CD4-positive, alpha-beta T cell treated with Interleukin-4 for 4 hours (primary cell): ENCODE results near the gene ADAT3.
"Not testable (repeated sequence)": the region's sequence is repeated elsewhere in the genome, so short reads cannot be mapped to it uniquely, and the experiment has no call there.

Source experiments
- DNase-seq: peaks from one replicate; pipeline ENCODE4 v3.0.0-alpha.2; 2020

Gene ADAT3

GRCh38 chr19:1867349-1867724, 37.9 kb upstream of the ADAT3 start:
- DNase-seq, result no peak

DNA sequence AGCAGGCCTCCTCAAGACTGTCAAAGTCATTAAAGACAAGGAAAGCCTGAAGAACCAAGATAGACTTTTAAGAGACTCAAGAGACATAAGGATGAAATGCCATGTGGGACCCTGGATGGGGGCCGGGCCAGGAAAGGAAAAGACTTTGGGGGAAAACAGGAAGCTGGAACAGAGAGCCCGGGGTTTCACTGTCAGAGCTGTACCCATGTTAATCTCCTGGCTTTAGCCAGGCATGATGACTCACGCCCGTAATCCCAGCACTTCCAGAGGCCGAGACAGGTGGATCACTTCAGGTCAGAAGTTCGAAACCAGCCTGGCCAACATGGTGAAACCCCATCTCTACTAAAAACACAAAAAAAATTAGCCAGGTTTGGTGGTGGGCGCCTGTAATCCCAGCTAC, 36.2 kb upstream of the ADAT3 start:
- DNase-seq, result no peak

- no peak for DNase-seq
Observed at GRCh38 chr19:1871140-1871597, 34.0 kb upstream of the ADAT3 start.

DNA sequence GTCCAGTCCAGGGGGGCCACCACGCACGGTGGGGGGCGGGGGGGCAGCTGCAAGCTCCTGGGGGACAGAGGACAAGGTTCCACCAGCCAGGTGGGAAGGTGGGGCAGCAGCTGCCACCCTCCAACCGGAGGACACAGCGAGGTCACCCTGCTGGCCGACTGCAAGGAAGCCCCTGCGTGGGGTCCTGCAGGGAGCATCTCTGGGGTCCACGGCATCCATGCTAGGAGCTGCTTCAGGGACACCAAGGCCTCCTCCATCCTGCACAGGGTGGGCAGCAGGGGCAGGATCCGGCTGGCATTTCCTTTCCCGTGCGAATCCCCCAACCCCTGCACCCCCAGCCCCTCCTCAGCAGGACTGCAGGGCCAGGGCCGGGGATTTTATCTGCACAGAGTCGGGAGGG, 33.6 kb upstream of the ADAT3 start:
- no peak for DNase-seq

DNA sequence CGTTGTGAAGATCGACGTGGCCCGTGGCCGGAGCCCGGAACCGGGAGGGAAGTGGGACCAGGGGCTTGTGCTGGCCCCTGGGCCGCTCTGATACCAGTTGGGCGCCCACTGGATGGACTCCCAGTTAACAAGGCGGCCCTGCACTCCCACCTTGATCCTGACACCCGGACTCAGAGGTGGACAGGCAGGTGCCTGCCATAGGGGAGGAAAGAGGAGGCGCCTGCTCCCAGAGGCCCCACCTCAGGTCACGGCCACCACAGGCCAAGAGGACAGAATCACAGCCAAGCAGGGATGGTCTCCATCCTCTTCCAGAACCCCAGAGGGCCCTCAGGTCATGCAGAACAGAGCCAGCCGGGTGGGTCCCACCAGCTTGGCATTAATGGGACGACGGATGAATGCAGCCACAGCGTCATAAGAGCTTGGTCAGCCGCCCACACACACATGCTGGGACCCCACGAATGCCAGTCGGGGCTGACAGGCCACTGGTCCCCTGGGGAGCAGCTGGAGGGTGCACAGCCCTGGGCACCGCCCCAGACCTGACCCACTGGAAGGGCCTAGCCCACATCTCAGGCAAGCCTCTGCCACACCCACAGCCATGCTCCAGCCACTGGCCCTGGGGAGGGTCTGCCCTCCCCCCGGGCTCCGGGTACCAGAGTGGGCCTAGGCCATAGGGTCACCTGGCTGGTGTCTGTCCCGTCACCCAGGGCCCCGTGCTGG, 32.2 kb upstream of the ADAT3 start:
- DNase-seq, result no peak

DNA sequence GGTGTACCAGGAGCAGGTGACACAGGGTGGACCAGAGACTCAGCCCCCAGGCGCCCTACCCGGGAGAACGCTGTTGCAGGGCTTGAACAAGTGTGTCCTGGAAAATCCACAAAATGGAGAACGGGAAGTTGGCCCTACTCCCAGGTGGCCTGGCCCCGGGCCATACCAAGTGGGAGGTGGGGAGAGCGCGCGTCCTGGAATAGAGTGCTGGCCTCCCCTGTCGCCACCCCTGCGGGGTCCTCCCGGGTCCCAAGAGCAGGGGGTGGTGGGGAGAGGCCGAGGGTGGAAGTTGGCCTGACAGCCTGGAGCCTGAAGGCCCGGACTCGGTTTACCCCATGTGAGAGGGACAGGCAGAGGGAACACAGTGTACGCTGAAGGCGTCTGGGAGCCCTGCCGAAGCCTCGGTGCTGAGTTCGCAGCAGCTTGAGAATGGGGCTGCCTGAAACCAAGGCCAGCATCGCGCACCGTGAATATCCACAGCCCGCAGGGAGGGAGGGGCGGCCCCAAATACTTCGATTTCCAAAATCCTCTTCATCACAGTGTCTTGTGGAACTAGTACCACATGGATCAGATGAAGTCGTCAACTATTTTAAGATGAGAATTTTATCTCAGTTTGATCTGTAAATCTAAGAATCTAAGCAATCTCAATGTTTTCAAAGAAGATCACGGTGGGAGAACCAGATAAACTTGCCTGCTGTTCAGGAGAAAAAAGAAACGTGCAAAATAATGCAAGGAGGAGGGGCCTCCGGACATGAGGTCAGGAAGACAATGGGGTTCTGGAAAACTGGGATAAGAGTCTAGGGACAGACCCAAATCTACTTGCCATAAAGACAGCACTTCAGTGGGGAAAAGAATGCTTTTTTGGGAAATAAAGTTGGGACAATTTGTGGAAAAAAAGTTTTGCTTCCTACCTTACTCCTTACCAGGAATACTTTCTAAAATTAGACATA, 31.4 kb upstream of the ADAT3 start:
- DNase-seq, result no peak

DNA sequence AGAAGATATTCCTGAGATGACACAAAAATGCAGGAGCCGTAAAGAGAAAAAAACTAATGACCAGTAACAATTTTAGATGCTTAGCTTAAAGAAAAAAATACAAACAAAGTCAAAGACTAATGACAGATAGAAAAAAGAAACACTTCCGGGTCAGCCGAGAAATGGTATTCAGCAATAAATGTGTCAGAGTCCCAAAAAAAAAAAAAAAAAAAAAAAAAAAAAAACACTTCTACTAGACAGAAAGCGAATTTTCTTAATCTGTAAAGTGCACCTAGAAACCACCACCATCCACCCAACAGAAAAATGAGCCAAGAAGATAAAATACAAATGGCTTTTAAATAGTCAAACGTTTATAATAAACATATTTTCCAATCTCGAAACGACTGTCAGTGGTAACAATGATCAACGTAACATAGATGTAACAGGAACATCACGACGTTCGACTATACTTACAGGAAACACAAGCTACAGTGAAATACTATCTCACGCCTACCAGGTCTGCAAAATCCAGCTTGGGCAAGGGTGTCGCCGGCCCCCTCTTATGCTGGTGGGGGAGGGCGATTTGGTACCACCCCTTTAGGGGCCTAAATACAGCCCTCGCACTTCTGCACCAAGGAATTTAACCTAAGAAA, 30.5 kb upstream of the ADAT3 start:
- peak; percentile 54 for DNase-seq

DNA sequence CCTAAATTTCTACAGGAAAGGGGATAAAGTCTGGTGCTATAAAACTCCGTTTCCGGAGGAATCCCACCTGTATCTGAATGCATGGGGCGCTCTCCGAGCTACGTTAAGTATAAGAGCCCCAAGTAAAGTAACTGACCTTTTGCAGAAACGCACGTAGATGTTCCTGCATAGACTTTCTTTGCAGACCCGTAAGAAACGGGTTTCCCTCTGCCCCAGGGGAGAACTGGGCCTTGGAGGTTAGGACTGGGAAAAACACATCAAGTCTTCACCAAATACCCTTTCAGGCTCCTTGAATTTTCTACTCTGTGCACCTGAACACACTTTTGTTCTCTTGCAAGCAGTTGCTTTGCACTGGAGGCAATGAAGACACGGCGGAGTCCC, 29.9 kb upstream of the ADAT3 start:
- not testable (repeated sequence) for DNase-seq

- peak; percentile 80 for DNase-seq
Observed at GRCh38 chr19:1875646-1876495, 29.3 kb upstream of the ADAT3 start.

DNA sequence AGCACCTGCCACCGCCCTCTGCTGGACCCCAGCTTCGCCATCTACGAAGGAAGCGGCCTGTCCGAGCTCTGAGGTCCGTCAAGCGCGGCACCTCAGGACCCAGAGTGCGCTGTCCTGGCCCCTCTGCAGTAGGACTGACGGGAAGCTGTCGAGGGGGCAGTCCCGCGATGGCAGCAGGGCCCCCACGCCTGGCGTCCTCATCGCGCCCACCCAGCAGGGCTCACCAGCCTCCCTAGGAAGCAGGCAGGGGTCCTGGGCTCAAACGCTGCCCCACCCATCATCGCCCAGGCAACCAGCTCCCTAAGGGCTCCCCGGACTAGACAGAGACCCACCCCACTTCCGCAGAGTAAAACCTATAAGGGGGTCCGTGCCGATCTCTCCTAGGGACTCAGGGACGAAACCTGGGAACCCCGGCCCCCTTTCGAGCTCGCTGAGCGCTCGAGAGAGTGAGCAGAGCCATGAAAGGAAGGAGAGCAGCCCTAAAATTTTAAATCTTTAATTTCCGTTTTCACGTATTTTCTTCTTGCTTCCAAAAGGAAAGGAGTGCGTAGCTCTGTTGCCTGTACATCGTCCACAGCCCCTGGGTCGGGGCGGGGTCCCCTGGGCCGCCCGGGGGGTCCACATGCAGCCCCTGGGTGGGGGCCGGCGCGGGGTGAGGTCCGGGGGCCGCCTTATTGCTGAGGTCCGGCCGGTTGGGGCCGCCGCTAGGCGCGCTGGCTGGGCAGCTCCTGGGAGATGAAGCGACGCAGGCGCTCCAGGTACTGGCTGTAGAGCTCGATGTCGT, 28.5 kb upstream of the ADAT3 start:
- DNase-seq, result not testable (repeated sequence)

GRCh38 chr19:1877280-1877660, 27.9 kb upstream of the ADAT3 start:
- not testable (repeated sequence) for DNase-seq

GRCh38 chr19:1878583-1878982, 26.6 kb upstream of the ADAT3 start:
- not testable (repeated sequence) for DNase-seq

- DNase-seq, result not testable (repeated sequence)
Observed at GRCh38 chr19:1879982-1880381, 25.2 kb upstream of the ADAT3 start.

- no peak for DNase-seq
Observed at GRCh38 chr19:1880611-1881392, 24.4 kb upstream of the ADAT3 start.

GRCh38 chr19:1881393-1882088, 23.7 kb upstream of the ADAT3 start:
- not testable (repeated sequence) for DNase-seq

DNA sequence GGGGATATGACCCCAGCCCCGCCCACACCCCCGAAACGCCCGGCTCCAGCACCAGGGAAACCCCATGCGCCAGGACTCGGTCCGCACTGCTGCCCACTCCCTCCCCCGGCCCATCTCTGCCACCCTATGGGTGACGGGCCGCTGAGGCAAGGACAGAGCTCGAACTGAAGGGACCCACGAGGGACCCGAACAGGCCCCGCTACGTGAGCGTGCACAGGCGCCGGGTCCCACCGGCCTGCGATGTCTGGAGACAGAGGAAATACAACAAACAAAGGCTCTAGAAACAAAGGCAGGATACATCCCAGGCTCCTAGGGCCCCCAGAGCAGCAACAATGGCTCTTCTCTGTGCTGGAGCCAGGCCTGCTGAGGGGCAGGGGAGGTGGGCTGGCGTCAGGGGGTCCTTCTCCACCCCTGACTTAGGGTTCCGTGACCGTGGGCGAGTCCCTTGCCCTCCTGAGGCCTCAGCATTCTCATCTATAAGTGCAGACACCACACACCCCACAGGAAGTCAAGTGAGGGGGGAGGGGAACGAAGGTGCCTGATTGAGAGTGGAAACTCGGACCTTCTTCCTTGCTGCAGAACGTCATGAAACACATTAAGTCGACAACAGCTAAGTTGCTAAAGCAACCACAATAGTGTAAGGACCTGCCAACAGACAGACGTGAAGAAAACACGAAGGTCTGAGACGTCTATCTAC, 23.0 kb upstream of the ADAT3 start:
- DNase-seq, result peak; percentile 90

DNA sequence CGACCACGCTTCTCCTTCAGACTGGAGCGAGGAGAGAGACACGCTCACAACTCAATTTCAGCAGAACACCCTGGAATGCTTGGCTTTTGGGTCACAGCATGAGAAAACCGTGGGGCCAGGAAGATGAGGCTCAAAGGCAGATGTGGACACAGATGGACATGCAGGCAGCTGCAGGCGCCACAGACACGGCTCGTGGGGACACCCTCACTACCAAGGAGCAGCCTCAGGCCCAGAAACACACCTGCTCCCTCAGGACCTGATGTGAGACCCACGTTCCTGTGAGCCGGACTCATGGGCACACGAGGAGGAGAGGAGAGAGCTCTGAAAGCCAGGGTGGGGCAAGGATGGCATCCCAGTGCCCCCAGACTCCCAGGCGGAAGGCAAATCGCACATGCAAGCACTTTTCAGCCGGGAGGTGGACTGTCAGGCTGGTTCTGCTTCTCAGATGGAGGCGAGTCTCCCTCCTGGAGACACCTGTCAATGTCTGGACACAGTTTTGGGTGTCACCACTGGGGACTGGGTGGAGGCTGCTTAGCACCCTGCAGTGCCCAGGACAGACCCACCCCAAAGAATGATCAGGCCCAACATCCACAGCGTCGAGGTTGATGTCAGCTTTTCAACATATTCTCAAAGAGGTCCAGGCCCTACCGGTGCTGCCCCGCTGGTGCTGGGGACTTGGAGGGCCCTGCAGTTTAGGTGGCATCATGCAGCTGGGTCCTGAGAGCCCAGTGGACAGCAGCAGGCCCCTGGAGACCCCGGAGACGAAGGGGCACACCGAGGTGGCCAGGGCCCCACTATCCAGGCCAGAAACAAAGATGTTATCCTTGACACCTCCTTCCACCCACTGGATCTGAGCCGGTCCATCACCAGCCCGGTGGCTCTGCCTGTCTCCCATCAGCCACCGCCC, 22.2 kb upstream of the ADAT3 start:
- no peak for DNase-seq

GRCh38 chr19:1883784-1884183, 21.4 kb upstream of the ADAT3 start:
- DNase-seq, result no peak
